Mammary epithelial cell (primary cell): ENCODE measurements around the gene DYRK1A.

Source experiments
- EZH2 ChIP-seq: IDR thresholded peaks from 2 replicates; pipeline ENCODE4 v1.6.1; 2012; ENCODE audit warnings: low read length, inconsistent platforms, borderline replicate concordance
- TF ChIP-seq, protein P1 (sequence below), 2 donors: IDR thresholded peaks in 1 of 2; conservative IDR thresholded peaks in 1 of 2; 2 replicates each; pipeline ENCODE4 v1.5.1; 2011 to 2012; ENCODE audit warnings: inconsistent platforms in 2 of 2, low read length in 2 of 2, mild to moderate bottlenecking in 2 of 2, control low read depth in 1 of 2, low read depth in 1 of 2; ENCODE audit not compliant: insufficient read depth in 1 of 2; ENCODE audit errors: extremely low read depth in 1 of 2

DNA sequence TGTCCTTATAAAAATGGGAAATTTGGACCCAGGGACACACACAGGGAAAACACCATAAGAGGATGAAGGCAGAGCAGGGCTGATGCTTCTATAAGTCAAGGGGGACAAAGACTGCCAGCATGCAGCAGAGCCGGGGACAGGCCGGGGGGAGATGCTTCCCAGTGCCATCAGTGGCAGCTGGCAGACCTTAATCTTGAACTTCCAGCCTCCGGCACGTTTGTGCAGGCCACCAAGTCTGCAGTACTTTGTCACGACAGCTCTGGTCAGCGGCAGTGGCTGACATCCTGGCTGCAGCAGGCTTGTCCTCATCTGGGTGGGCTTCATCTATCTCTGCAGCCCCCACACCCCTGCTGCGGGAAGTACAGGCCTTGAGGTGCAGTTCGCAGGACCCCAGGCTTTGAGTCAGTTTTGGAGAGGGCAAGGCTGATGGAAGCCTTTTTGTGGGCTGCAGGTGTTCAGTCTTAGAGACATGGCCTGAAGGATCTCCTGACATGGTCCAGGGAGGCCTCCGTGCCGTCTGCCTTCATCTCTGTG lies 186.0 kb downstream of the DYRK1A start:
- TF ChIP-seq EZH2, result no peak
- TF ChIP-seq, protein P1, sequence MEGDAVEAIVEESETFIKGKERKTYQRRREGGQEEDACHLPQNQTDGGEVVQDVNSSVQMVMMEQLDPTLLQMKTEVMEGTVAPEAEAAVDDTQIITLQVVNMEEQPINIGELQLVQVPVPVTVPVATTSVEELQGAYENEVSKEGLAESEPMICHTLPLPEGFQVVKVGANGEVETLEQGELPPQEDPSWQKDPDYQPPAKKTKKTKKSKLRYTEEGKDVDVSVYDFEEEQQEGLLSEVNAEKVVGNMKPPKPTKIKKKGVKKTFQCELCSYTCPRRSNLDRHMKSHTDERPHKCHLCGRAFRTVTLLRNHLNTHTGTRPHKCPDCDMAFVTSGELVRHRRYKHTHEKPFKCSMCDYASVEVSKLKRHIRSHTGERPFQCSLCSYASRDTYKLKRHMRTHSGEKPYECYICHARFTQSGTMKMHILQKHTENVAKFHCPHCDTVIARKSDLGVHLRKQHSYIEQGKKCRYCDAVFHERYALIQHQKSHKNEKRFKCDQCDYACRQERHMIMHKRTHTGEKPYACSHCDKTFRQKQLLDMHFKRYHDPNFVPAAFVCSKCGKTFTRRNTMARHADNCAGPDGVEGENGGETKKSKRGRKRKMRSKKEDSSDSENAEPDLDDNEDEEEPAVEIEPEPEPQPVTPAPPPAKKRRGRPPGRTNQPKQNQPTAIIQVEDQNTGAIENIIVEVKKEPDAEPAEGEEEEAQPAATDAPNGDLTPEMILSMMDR (conservative IDR thresholded peaks at IDR 0.05 in 1 of 2, IDR thresholded peaks at IDR 0.05 in 1 of 2; ENCODE audit: extremely low read depth in 1 of 2, insufficient read depth in 1 of 2, low read depth in 1 of 2, low read length in 2 of 2), result no peak
